Prostate gland (tissue), 2 donors: ENCODE results near the gene MYO7B.

ENCODE experiments used
- POLR2A ChIP-seq: fragments of 450-650 bp; IDR thresholded peaks from one replicate; pipeline ENCODE4 v1.6.1; 2016; ENCODE audit warnings: antibody characterized with exemption, mild to moderate bottlenecking
- POLR2AphosphoS5 ChIP-seq: sonication (generic); formaldehyde crosslinking; IDR thresholded peaks from one replicate; pipeline ENCODE4 v1.6.1; 2017; ENCODE audit warnings: antibody characterized with exemption
- TF ChIP-seq, protein P1 (sequence below), 4 experiments: fragments of 200-600 bp in 2 of 4; fragments of 450-650 bp in 2 of 4; sonication (generic) in 2 of 4; IDR thresholded peaks; 1 replicate in 3 of 4; 2 replicates in 1 of 4; pipeline ENCODE4 v1.5.1; 2016 to 2019; ENCODE audit warnings: antibody characterized with exemption in 4 of 4, mild to moderate bottlenecking in 2 of 4, moderate library complexity in 2 of 4

DNA sequence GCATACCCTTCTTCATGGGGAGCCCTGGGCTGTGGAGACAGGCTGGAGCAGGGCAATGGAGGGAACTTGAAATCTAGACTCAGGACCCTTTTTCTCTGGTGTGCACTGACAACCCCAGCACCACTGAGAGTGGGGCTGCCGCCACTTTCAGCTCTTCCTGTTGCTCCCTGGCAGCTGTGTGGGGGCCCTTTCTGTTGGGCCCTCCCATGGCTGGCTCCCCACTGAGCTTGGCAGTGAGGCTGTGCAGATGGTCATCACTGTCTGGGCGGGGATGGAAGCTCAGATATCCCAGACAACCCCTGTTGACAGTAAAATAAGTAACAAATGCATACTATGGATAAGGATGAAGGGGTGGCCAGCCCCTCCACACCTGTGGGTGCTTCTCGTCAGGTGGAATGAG lies 6.7 kb downstream of the MYO7B start:
- TF ChIP-seq POLR2A = no peak
- TF ChIP-seq, protein P1, sequence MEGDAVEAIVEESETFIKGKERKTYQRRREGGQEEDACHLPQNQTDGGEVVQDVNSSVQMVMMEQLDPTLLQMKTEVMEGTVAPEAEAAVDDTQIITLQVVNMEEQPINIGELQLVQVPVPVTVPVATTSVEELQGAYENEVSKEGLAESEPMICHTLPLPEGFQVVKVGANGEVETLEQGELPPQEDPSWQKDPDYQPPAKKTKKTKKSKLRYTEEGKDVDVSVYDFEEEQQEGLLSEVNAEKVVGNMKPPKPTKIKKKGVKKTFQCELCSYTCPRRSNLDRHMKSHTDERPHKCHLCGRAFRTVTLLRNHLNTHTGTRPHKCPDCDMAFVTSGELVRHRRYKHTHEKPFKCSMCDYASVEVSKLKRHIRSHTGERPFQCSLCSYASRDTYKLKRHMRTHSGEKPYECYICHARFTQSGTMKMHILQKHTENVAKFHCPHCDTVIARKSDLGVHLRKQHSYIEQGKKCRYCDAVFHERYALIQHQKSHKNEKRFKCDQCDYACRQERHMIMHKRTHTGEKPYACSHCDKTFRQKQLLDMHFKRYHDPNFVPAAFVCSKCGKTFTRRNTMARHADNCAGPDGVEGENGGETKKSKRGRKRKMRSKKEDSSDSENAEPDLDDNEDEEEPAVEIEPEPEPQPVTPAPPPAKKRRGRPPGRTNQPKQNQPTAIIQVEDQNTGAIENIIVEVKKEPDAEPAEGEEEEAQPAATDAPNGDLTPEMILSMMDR (IDR thresholded peaks at IDR 0.05) = no peak
- no peak for TF ChIP-seq POLR2AphosphoS5
